ENCODE results near the gene EBLN2.

DNA sequence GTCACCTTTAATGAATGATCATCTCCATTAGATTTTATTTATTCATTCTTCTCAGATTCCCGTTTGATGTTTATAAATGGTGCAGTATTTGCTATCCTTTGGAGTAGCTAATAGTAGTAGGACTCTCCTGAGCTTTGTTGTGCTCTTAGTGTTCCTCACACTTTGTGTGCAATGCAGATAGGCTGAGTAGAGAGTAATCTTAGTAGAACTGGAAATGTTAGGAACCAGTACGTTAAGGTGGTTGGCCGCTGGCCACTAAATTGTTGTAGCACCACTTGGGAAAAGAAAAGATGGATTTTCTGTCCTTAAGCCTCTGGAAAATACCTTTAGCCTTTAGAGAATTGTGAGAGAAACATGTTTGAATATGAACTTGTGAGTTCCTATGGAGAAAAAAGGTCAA lies 19.9 kb upstream of the EBLN2 start:
- TF ChIP-seq, protein P1, sequence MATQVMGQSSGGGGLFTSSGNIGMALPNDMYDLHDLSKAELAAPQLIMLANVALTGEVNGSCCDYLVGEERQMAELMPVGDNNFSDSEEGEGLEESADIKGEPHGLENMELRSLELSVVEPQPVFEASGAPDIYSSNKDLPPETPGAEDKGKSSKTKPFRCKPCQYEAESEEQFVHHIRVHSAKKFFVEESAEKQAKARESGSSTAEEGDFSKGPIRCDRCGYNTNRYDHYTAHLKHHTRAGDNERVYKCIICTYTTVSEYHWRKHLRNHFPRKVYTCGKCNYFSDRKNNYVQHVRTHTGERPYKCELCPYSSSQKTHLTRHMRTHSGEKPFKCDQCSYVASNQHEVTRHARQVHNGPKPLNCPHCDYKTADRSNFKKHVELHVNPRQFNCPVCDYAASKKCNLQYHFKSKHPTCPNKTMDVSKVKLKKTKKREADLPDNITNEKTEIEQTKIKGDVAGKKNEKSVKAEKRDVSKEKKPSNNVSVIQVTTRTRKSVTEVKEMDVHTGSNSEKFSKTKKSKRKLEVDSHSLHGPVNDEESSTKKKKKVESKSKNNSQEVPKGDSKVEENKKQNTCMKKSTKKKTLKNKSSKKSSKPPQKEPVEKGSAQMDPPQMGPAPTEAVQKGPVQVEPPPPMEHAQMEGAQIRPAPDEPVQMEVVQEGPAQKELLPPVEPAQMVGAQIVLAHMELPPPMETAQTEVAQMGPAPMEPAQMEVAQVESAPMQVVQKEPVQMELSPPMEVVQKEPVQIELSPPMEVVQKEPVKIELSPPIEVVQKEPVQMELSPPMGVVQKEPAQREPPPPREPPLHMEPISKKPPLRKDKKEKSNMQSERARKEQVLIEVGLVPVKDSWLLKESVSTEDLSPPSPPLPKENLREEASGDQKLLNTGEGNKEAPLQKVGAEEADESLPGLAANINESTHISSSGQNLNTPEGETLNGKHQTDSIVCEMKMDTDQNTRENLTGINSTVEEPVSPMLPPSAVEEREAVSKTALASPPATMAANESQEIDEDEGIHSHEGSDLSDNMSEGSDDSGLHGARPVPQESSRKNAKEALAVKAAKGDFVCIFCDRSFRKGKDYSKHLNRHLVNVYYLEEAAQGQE (IDR thresholded peaks at IDR 0.05; ENCODE audit: insufficient read depth in 1 of 2, low read depth in 2 of 2, low read length in 2 of 2): no peak
- TF ChIP-seq FOXP2 (optimal IDR thresholded peaks at IDR 0.05; ENCODE audit: borderline replicate concordance, extremely low read depth, extremely low read length, insufficient read depth) (no peak), TAF1 (IDR thresholded peaks at IDR 0.05; ENCODE audit: borderline replicate concordance, insufficient read depth, low read length) (no peak)
